Measurements from ENCODE around the gene BTG3. TPM values are rescaled to one million over a fixed set of nuclear protein-coding genes. Genes with fewer than 3 reads are reported as not detected.

Gene BTG3
- total and polyA plus RNA-seq, 9 of the 15 experiments (the other 6 are each of a cell fraction or from before 2014, with no cell fraction given): 11.7 to 43.0 (median 29.7) TPM

GRCh38 chr21:17640821-17641220 is 28.1 kb upstream of the BTG3 start:
- BruUV-seq (replicated peaks): no TSS peak
- no peaks in the 10 kb centered on the region for H3K27me3 ChIP-seq (ENCODE audit: control insufficient read depth in 2 of 2, insufficient read depth in 2 of 2, low read length in 2 of 2)
- CTCF ChIA-PET (ENCODE audit: low intra/inter-chr PET ratio): no interaction called here

DNA sequence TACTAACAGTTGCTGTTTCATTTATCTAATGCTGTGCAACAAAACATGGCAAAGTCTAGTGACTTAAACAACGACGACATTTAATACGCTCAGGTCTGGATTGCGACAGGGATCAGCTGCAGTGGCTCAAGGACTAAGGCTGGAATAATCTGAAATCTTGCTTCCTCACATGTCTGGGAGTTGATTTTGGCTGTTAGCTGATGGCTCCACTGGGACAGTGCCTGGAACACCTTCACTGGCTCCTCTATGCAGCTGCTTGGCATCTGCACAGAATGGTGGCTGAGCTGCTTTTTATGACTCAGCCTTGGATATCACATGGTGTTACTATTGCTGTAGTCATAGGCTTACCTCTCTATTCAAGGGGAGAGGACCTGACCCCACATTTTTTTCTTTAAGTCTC is 24.0 kb upstream of the BTG3 start:
- Histone ChIP-seq H3K4me3 (no peak overlapping the region), H3K9me3 (replicated peaks; ENCODE audit: control insufficient read depth, insufficient read depth, low read depth, low read length) (no peaks in the 10 kb centered on the region), H3K9me1 (ENCODE audit: control insufficient read depth, insufficient read depth, low read length) (no peaks in the 10 kb centered on the region), H3K4me1 (replicated peaks in 1 of 2; ENCODE audit: control insufficient read depth in 2 of 2, insufficient read depth in 2 of 2, low read length in 2 of 2) (no peaks in the 10 kb centered on the region), H2AFZ (ENCODE audit: low read depth, low read length) (no peak overlapping the region), H3K9ac (ENCODE audit: insufficient read depth in 1 of 2, low read depth in 2 of 2, low read length in 2 of 2) (no peak overlapping the region), H3K79me2 (ENCODE audit: control insufficient read depth, insufficient read depth, low read length) (no peaks in the 10 kb centered on the region), H3K27ac (ENCODE audit: extremely low read depth, low read depth, low read length) (no peak overlapping the region), H3K27me3 (ENCODE audit: control insufficient read depth in 2 of 2, insufficient read depth in 2 of 2, low read length in 2 of 2) (no peaks in the 10 kb centered on the region; a peak in 1 of 5 replicates), H3K36me3 (ENCODE audit: control insufficient read depth, insufficient read depth, low read length) (no peaks in the 10 kb centered on the region), H3K4me2 (ENCODE audit: insufficient read depth, low read length) (no peak overlapping the region), H4K20me1 (replicated peaks; ENCODE audit: control insufficient read depth, insufficient read depth, low read length) (no peaks in the 10 kb centered on the region)
- no peak for FAIRE-seq
- BruUV-seq (replicated peaks): no TSS peak
- ChIA-PET CTCF (ENCODE audit: low intra/inter-chr PET ratio) (no interaction called here), POLR2A (no interaction called here)
- ATAC-seq: peak; percentile 37; the same call in 2 of the 3 replicates
- intact Hi-C loops (cut with micrococcal nuclease): no loop called here
- in situ Hi-C loops (cut with MboI): no loop called here
- TF ChIP-seq RBBP5 (IDR thresholded peaks at IDR 0.05; ENCODE audit: borderline replicate concordance, insufficient read depth, low read length, poor library complexity, severe bottlenecking): no peak
- 2% methylated on average over 4 of the region's 4 CpGs for WGBS (ENCODE audit: insufficient coverage, low coverage, missing lambda C conversion rate)
- DNase-seq (ENCODE audit: extremely low read depth in 1 of 4, low spot score in 3 of 4): no peak

More at GRCh38 chr21:17640821-17641220, 28.1 kb upstream of the BTG3 start:
- POLR2A ChIA-PET: no interaction called here
- no peak for ATAC-seq
- no peak overlapping the region for H3K9ac ChIP-seq (ENCODE audit: insufficient read depth in 1 of 2, low read depth in 2 of 2, low read length in 2 of 2)
- no peak overlapping the region for H2AFZ ChIP-seq (ENCODE audit: low read depth, low read length)
- no peaks in the 10 kb centered on the region for H3K36me3 ChIP-seq (ENCODE audit: control insufficient read depth, insufficient read depth, low read length)
- H3K4me2 ChIP-seq (ENCODE audit: insufficient read depth, low read length): no peak overlapping the region
- no peak overlapping the region for H3K4me3 ChIP-seq
- H3K9me1 ChIP-seq (ENCODE audit: control insufficient read depth, insufficient read depth, low read length): no peaks in the 10 kb centered on the region
- 0% methylated on average over 2 of the region's 2 CpGs for WGBS (ENCODE audit: insufficient coverage, low coverage, missing lambda C conversion rate)
- intact Hi-C loops (cut with micrococcal nuclease): no loop called here
- no peaks in the 10 kb centered on the region for H3K9me3 ChIP-seq (replicated peaks; ENCODE audit: control insufficient read depth, insufficient read depth, low read depth, low read length)
- FAIRE-seq: no peak
- no peak overlapping the region for H3K27ac ChIP-seq (ENCODE audit: extremely low read depth, low read depth, low read length)
- H3K4me1 ChIP-seq (replicated peaks in 1 of 2; ENCODE audit: control insufficient read depth in 2 of 2, insufficient read depth in 2 of 2, low read length in 2 of 2): no peaks in the 10 kb centered on the region
- in situ Hi-C loops (cut with MboI): no loop called here
- TF ChIP-seq NCOA6 (IDR thresholded peaks at IDR 0.05): no peak
- TF ChIP-seq OTX1 (CRISPR knock-in tag; IDR thresholded peaks at IDR 0.05): no peak
- no peak for TF ChIP-seq BMI1 (IDR thresholded peaks at IDR 0.05; ENCODE audit: low read length)
- TF ChIP-seq ZNF584 (CRISPR knock-in tag; IDR thresholded peaks at IDR 0.05; ENCODE audit: low read depth): no peak
- no peak for TF ChIP-seq NR2F6 (CRISPR knock-in tag; IDR thresholded peaks at IDR 0.05)
- no peak for TF ChIP-seq ZEB2 (IDR thresholded peaks at IDR 0.05)
- TF ChIP-seq HDAC1 (IDR thresholded peaks at IDR 0.05): no peak
- no peak for TF ChIP-seq L3MBTL2 (IDR thresholded peaks at IDR 0.05)
- TF ChIP-seq ZNF507 (tag; conservative IDR thresholded peaks at IDR 0.05): no peak
- TF ChIP-seq RFX7 (CRISPR knock-in tag; IDR thresholded peaks at IDR 0.05): no peak
- TF ChIP-seq EWSR1 (IDR thresholded peaks at IDR 0.05; ENCODE audit: borderline replicate concordance, low read depth, partially characterized antibody): no peak
- TF ChIP-seq NR2C1 (IDR thresholded peaks at IDR 0.05): no peak
- TF ChIP-seq NR2C1 (tag; IDR thresholded peaks at IDR 0.05): no peak
- H3K79me2 ChIP-seq (ENCODE audit: control insufficient read depth, insufficient read depth, low read length): no peaks in the 10 kb centered on the region
- H4K20me1 ChIP-seq (replicated peaks; ENCODE audit: control insufficient read depth, insufficient read depth, low read length): no peaks in the 10 kb centered on the region
- DNase-seq (ENCODE audit: extremely low read depth in 1 of 4, low spot score in 3 of 4): no peak

Data from K562 (cell line).